GM21619 (cell line): Measurements from ENCODE around the gene RAB11FIP4.
A peak's percentile ranks its signal among the peaks of the same experiment; 100 is the strongest.

ENCODE experiments used
- ATAC-seq: cut with Tn5 transposase; IDR thresholded peaks from one replicate; pipeline ENCODE4 v1.9.1; 2021; ENCODE audit not compliant: unreplicated experiment

Gene RAB11FIP4

GRCh38 chr17:31495022-31495885 lies 103.8 kb downstream of the RAB11FIP4 start:
- no peak for ATAC-seq

GRCh38 chr17:31496097-31496496 lies 104.6 kb downstream of the RAB11FIP4 start:
- ATAC-seq = no peak

GRCh38 chr17:31496601-31497000 lies 105.1 kb downstream of the RAB11FIP4 start:
- no peak for ATAC-seq

GRCh38 chr17:31497431-31497830 lies 106.0 kb downstream of the RAB11FIP4 start:
- ATAC-seq = no peak

GRCh38 chr17:31497994-31498826 lies 106.7 kb downstream of the RAB11FIP4 start:
- no peak for ATAC-seq

GRCh38 chr17:31499771-31500554 lies 108.5 kb downstream of the RAB11FIP4 start:
- ATAC-seq = no peak

GRCh38 chr17:31506517-31506916 lies 115.0 kb downstream of the RAB11FIP4 start:
- no peak for ATAC-seq

GRCh38 chr17:31508288-31509094 lies 117.0 kb downstream of the RAB11FIP4 start:
- peak; percentile 78 for ATAC-seq

- peak; percentile 30 for ATAC-seq
These were observed 117.8 kb downstream of the RAB11FIP4 start for GRCh38 chr17:31509095-31509804.

- ATAC-seq = no peak
These were observed 118.3 kb downstream of the RAB11FIP4 start for GRCh38 chr17:31509805-31510177.

- no peak for ATAC-seq
These were observed 119.1 kb downstream of the RAB11FIP4 start for GRCh38 chr17:31510308-31511194.

GRCh38 chr17:31511195-31511578 lies 119.7 kb downstream of the RAB11FIP4 start:
- ATAC-seq = no peak

- ATAC-seq = no peak
These were observed 120.1 kb downstream of the RAB11FIP4 start for GRCh38 chr17:31511580-31511979.

- ATAC-seq = no peak
These were observed 120.7 kb downstream of the RAB11FIP4 start for GRCh38 chr17:31512104-31512740.

GRCh38 chr17:31512796-31513195 lies 121.3 kb downstream of the RAB11FIP4 start:
- no peak for ATAC-seq

- ATAC-seq = no peak
These were observed 122.4 kb downstream of the RAB11FIP4 start for GRCh38 chr17:31513731-31514427.

- ATAC-seq = no peak
These were observed 123.8 kb downstream of the RAB11FIP4 start for GRCh38 chr17:31515267-31515666.

- ATAC-seq = no peak
These were observed 126.0 kb downstream of the RAB11FIP4 start for GRCh38 chr17:31517524-31517923.
